Neural cell (in vitro differentiated cells): ENCODE measurements around the gene GLIPR1L2.

ENCODE experiments used
- EP300 ChIP-seq: fragments of 450-650 bp; conservative IDR thresholded peaks from 2 replicates; pipeline ENCODE4 v1.6.1; 2014; ENCODE audit warnings: antibody characterized with exemption, mild to moderate bottlenecking, moderate library complexity; ENCODE audit not compliant: poor library complexity, severe bottlenecking
- MXI1 ChIP-seq: fragments of 450-650 bp; conservative IDR thresholded peaks from 2 replicates; pipeline ENCODE4 v1.6.1; 2014; ENCODE audit warnings: antibody characterized with exemption, mild to moderate bottlenecking; ENCODE audit not compliant: poor library complexity, severe bottlenecking
- TF ChIP-seq, protein P1 (sequence below): fragments of 450-650 bp; IDR thresholded peaks from 2 replicates; pipeline ENCODE4 v1.5.1; 2014; ENCODE audit warnings: antibody characterized with exemption, mild to moderate bottlenecking, moderate library complexity; ENCODE audit not compliant: poor library complexity, severe bottlenecking

DNA sequence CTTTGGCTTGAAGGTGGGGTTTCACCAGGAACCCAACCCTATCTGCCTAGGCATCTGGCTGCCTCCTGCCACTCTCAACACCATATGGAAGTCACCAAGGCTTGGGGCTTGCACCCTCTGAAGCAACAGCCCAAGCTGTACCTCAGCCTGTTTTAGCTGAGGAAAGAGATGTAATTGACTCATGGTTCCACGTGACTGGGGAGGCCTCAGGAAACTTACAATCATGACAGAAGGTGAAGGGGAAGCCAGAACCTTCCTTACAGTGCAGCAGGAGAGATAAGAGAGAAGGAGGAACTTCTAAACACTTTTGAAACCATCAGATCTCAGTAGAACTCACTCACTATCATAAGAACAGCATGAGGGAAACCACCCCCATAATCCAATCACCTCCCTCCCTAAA is 29.5 kb upstream of the GLIPR1L2 start:
- TF ChIP-seq, protein P1, sequence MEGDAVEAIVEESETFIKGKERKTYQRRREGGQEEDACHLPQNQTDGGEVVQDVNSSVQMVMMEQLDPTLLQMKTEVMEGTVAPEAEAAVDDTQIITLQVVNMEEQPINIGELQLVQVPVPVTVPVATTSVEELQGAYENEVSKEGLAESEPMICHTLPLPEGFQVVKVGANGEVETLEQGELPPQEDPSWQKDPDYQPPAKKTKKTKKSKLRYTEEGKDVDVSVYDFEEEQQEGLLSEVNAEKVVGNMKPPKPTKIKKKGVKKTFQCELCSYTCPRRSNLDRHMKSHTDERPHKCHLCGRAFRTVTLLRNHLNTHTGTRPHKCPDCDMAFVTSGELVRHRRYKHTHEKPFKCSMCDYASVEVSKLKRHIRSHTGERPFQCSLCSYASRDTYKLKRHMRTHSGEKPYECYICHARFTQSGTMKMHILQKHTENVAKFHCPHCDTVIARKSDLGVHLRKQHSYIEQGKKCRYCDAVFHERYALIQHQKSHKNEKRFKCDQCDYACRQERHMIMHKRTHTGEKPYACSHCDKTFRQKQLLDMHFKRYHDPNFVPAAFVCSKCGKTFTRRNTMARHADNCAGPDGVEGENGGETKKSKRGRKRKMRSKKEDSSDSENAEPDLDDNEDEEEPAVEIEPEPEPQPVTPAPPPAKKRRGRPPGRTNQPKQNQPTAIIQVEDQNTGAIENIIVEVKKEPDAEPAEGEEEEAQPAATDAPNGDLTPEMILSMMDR: no peak
- TF ChIP-seq MXI1 (no peak), EP300 (no peak)
